GM12873 (cell line): ENCODE data around the gene ENO1.

Source experiments
- TF ChIP-seq, protein P1 (sequence below): IDR thresholded peaks from 2 replicates; pipeline ENCODE4 v1.5.1; 2012; ENCODE audit warnings: low read depth, mild to moderate bottlenecking, moderate library complexity, low read length, control low read depth; ENCODE audit not compliant: insufficient read depth; ENCODE audit errors: missing control alignments

Gene ENO1

DNA sequence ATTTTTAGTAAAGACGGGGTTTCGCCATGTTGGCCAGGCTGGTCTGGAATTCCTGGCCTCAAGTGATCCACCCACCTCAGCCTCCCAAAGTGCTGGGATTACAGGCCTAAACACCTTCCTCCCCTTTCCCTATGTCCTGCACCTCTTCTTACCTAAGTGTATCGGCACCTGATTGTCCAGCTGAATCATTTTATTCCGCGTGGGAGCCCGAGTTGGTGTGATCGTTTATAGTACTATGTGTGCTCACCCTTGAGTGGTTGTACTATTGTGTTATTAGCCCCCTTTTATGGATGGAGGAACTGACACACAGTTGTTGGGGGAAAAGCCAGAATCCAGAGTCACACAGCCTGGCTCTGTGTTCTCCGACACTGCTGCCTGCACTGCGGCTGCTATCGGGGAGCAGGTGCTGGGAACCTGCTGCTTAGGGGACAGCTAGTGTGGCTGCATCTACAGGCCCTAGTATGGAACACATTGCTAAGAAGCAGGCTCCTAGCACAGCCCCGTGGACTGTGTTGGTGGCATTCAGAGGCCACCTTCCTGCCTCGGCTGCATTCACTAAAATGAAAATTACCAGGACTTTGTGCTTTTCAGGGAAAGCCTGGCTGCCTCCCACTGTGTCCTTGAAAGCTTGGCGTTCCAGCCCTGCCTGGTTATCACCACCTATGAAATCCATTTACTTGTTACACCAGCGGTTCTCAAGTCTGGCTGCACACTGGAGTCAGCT lies 21.6 kb downstream of the ENO1 start:
- TF ChIP-seq, protein P1, sequence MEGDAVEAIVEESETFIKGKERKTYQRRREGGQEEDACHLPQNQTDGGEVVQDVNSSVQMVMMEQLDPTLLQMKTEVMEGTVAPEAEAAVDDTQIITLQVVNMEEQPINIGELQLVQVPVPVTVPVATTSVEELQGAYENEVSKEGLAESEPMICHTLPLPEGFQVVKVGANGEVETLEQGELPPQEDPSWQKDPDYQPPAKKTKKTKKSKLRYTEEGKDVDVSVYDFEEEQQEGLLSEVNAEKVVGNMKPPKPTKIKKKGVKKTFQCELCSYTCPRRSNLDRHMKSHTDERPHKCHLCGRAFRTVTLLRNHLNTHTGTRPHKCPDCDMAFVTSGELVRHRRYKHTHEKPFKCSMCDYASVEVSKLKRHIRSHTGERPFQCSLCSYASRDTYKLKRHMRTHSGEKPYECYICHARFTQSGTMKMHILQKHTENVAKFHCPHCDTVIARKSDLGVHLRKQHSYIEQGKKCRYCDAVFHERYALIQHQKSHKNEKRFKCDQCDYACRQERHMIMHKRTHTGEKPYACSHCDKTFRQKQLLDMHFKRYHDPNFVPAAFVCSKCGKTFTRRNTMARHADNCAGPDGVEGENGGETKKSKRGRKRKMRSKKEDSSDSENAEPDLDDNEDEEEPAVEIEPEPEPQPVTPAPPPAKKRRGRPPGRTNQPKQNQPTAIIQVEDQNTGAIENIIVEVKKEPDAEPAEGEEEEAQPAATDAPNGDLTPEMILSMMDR, result no peak

- TF ChIP-seq, protein P1, result no peak
Measured at GRCh38 chr1:8854240-8854639, 24.2 kb downstream of the ENO1 start.

DNA sequence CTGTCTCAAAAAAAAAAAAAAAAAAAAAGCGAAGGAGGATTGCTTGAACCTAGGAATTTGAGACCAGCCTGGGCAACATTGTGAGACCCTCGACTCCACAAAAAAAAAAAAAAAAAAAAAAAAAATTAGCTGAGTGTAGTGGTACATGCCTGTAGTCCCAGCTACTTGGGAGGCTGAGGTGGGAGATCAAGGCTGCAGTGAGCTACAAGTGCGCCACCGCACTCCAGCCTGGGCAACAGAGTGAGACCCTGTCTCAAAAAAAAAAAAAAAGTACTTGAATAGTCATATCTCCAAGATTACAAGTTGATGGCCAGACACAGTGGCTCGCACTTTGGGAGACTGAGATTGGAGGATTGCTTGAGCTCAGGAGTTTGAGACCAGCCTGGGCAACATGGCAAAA lies 27.4 kb downstream of the ENO1 start:
- TF ChIP-seq, protein P1, result no peak

GRCh38 chr1:8848663-8849386 lies 29.7 kb downstream of the ENO1 start:
- TF ChIP-seq, protein P1, result peak; percentile 90

- TF ChIP-seq, protein P1, result no peak
Measured at GRCh38 chr1:8847990-8848389, 30.5 kb downstream of the ENO1 start.

DNA sequence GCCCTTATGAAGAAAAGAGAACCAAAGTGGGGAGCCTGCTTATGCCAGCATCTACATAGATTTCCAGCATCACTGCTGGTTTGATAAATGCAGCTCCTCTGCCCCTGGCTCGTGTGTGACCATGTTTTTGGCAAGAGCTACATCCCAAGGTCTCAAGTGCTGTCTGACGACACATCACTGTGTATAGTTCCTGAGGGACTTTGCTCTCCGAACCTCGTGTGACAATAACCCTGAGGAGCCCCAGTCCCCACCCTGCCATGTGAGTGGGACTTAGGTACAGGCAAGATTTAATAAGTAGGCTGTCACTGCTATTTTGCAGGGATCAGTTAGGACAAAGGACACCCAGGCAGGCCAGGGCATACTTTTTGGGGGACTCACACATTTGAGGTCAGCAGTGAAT lies 32.2 kb downstream of the ENO1 start:
- TF ChIP-seq, protein P1, result no peak

DNA sequence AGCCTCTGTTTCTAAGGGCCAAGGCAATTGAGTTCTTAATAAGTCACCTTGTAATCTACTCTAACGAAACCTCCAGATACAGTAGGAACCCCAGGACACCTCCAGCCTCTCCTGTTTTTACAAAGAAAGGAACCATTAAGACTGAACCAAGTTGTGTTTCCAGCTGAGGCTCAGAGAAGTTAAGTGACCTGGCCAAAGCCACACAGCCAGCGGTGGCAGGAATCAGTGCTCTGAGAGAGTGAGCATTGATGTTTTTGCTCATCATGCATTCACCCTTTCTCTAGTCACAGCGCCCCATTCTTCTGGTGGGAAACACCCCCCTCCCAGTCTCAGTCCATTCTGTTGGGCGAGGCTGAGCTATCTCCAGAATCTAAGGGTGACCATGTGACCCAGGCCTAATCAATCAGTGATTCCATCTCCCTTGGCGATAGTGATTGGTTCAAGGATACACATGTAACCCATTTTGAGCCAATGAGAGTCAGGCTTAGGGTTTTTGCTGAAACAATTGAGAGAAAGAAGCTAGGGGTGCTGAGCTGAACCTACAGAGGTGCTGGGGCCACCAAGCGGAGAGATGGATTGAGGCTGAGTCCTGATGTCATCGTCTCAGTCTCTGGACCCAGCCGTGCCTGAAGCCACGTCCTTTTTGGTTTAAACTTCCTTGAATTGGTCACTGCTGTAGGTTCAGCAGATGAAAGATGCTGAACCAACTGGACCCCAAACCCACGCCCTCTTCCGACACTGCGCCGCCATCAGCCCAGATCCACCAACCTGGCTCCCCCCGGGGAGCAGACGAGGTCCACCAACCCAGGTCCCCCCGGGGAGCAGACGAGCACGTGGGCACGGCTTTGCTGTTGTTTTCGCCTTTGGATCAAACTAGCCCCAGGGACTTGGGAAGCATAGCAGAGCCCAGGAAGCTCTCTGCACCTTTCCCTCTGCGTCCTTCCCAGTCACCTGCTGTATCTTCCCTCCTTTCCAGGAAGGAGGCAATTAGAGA lies 33.1 kb downstream of the ENO1 start:
- TF ChIP-seq, protein P1, result no peak
